Measurements from ENCODE around the gene CLDN19. TPM values are rescaled to one million over a fixed set of nuclear protein-coding genes. Genes with fewer than 3 reads are reported as not detected.

Gene CLDN19
- total and polyA plus RNA-seq, 8 donors: 0.04 TPM; not detected in 7

DNA sequence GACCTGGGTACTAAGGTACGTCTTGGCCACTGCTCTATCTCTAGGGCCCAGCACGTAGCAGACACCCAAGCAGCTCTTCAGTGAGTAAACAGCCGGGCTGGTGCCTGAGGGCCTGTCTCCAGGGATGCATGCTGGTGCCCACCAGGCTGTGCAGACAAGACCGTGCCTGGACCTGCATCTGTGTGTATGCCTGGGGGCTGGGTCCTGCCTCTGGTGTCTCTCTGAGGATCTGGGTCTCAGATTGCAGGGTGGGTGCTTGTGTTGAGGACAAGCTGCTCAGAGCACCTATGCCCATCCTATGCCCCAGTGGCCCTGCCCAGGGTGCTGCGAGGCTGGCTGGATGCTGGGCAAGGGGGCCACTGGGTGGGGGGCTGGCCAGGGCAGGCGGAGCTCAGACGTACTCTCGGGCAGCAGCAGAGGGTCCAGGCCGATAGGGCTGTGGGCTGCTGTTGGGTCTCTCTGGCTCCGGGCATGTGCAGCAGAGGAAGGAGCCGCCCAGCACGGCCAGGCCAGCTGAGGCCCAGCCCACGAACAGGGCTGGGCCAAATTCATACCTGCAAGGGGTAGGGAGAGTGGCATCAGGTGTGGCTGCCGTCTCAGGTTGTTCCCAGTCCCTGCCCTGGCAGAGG is 4.4 kb downstream of the CLDN19 start:
- Histone ChIP-seq H3K4me3 (no peak overlapping the region), H3K27me3 (no peaks in the 10 kb centered on the region), H3K9me3 (no peaks in the 10 kb centered on the region), H3K27ac (no peak overlapping the region), H3K36me3 (no peaks in the 10 kb centered on the region), H3K4me1 (no peaks in the 10 kb centered on the region)
- WGBS, 2 donors: 83 to 84% methylated on average over 14 of the region's 14 CpGs
- intact Hi-C loops (cut with DNase I): no loop called here
- no peak for ATAC-seq
- DNase-seq: no peak
- TF ChIP-seq, protein P1, sequence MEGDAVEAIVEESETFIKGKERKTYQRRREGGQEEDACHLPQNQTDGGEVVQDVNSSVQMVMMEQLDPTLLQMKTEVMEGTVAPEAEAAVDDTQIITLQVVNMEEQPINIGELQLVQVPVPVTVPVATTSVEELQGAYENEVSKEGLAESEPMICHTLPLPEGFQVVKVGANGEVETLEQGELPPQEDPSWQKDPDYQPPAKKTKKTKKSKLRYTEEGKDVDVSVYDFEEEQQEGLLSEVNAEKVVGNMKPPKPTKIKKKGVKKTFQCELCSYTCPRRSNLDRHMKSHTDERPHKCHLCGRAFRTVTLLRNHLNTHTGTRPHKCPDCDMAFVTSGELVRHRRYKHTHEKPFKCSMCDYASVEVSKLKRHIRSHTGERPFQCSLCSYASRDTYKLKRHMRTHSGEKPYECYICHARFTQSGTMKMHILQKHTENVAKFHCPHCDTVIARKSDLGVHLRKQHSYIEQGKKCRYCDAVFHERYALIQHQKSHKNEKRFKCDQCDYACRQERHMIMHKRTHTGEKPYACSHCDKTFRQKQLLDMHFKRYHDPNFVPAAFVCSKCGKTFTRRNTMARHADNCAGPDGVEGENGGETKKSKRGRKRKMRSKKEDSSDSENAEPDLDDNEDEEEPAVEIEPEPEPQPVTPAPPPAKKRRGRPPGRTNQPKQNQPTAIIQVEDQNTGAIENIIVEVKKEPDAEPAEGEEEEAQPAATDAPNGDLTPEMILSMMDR (IDR thresholded peaks at IDR 0.05): no peak
- no peak for FAIRE-seq

DNA sequence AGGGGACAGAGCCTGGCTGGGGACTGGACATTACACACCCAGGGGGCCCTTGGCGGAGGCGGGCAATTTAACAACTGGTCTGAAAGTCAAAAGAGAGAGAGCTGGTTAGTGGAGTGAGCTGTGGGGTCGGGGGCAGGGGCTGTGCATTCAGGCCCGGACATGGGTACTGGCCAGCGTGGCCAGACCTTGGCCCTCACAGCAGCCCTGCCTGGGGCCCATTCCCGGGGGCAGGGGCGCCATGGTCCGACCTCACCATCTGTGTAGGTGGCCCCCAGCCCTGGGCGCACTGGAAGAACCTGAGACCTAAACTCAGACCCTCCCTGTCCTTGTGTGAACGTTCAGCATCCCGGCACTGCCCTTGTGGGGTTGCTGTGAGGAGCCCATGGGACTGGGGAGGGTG is 5.0 kb downstream of the CLDN19 start:
- H3K27ac ChIP-seq: no peak overlapping the region
- no peaks in the 10 kb centered on the region for H3K27me3 ChIP-seq
- H3K9me3 ChIP-seq: no peaks in the 10 kb centered on the region
- H3K4me3 ChIP-seq: no peak overlapping the region
- intact Hi-C loops (cut with DNase I): no loop called here
- DNase-seq: no peak
- no peak for ATAC-seq
- no peaks in the 10 kb centered on the region for H3K4me1 ChIP-seq
- H3K36me3 ChIP-seq: no peaks in the 10 kb centered on the region
- TF ChIP-seq, protein P1 (IDR thresholded peaks at IDR 0.05): no peak
- 77 to 89% methylated on average over 10 to 11 of the region's 11 CpGs for WGBS, 2 donors
- FAIRE-seq: no peak

DNA sequence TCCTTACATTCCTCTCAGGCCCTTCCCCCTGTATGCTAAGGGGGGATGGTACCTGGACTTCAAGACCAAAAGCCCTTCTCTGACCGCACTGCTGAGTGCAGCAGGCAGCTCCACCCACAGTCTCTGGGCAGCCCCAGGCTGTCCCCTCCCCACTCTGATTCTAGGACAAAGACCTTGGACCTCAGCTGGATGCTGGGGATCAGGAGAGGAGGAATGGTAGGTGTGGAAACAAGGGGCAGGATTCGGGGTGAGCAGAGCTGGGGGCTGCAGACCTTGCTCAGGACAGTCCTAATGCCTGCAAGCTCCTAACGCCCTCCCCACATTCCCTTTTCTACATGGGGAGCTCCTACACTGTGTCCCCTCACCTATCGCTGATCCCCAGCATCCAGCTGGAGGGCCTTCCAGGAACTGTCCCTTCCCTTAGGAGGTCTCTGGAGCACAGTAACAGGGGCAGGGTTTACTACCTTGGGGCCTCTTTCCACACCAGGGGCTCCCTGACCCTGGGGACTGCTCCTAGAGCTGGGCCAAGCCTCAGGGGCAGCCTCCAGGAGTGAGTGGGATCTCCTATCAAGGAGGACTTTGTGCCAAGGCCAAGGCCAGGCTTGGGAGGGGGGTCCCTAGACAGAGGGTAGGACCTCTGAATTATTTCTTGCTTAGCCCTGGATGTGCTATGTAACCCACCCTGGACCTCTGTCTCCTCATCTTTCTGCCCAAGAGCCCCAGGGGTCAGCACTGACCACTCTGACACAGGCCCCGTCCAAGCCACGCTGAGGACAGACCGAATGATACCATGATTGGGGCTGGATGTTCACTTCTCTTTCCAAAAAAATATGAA is 5.6 kb downstream of the CLDN19 start:
- FAIRE-seq: no peak
- ATAC-seq: no peak
- intact Hi-C loops (cut with DNase I): no loop called here
- no peak for DNase-seq
- TF ChIP-seq, protein P1 (IDR thresholded peaks at IDR 0.05): no peak
- Histone ChIP-seq H3K27me3 (no peaks in the 10 kb centered on the region), H3K4me1 (no peaks in the 10 kb centered on the region), H3K4me3 (no peak overlapping the region), H3K36me3 (no peaks in the 10 kb centered on the region), H3K27ac (no peak overlapping the region), H3K9me3 (no peaks in the 10 kb centered on the region)
- WGBS, 2 donors: 82 to 87% methylated on average over 7 of the region's 7 CpGs

DNA sequence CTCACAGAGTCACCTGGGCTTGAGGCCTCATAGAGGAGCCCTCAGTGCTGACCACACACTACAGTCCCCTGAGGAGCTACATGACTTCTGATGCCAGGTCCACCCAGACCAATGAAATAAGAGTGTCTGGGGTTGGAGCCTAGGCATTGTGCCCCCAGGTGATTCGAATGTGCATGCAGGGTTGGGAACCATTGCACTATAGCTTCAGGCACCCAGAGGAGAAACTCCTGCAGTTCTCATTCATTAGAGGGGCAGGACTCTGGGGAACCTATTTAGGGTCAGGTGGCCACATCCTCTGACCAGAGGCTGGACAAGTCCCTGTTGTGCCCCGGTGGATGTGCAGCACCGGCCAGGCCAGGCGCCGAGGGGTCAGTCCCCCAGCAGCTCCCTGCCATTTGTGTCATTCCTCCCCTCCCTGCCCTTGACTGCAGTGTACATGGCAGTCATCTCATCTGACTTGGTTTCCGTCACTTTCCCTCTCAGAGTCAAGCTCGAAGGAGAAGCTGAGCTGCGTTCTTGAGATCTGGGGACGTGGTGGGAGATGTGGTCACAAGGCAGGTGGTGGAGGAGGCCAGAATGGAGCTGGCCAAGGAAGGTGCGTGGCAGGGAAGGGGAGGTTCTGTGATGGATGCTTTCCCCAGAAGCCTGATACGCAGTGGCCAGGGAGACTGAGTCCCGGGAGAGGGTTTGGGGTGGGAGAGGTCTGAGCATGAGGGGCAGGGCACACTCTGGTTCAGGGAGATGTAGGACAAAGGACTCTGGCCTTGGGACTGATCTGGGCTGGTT is 6.4 kb downstream of the CLDN19 start:
- Histone ChIP-seq H3K9me3 (no peaks in the 10 kb centered on the region), H3K27ac (no peak overlapping the region), H3K27me3 (no peaks in the 10 kb centered on the region), H3K4me1 (no peaks in the 10 kb centered on the region), H3K4me3 (no peak overlapping the region), H3K36me3 (no peaks in the 10 kb centered on the region)
- TF ChIP-seq, protein P1 (IDR thresholded peaks at IDR 0.05): no peak
- no peak for FAIRE-seq
- ATAC-seq: no peak
- intact Hi-C loops (cut with DNase I): no loop called here
- DNase-seq: no peak
- 74 to 81% methylated on average over 12 of the region's 12 CpGs for WGBS, 2 donors

All from pancreas (tissue), 10 donors.